Suprapubic skin (tissue), 4 donors: ENCODE data around the gene PRAMEF1. TPM values are rescaled to one million over a fixed set of nuclear protein-coding genes. Genes with fewer than 3 reads are reported as not detected.

ENCODE experiments used
- DNase-seq, 2 donors: peaks; one replicate each; pipeline ENCODE4 v3.0.0-alpha.2; 2019; ENCODE audit warnings: low spot score in 2 of 2
- H3K27ac ChIP-seq: fragments of 200-600 bp; sonication (generic); one replicate; pipeline ENCODE4 v1.5.1; 2019
- H3K27me3 ChIP-seq: fragments of 200-600 bp; sonication (generic); one replicate; pipeline ENCODE4 v1.5.1; 2019
- H3K36me3 ChIP-seq: fragments of 200-600 bp; sonication (generic); one replicate; pipeline ENCODE4 v1.5.1; 2019
- H3K4me1 ChIP-seq: fragments of 200-600 bp; sonication (generic); one replicate; pipeline ENCODE4 v1.5.1; 2019
- H3K4me3 ChIP-seq: fragments of 200-600 bp; sonication (generic); one replicate; pipeline ENCODE4 v1.5.1; 2019; ENCODE audit warnings: mild to moderate bottlenecking
- H3K9me3 ChIP-seq: fragments of 200-600 bp; sonication (generic); one replicate; pipeline ENCODE4 v1.5.1; 2019
- EP300 ChIP-seq: sonication (generic); formaldehyde crosslinking; IDR thresholded peaks from one replicate; pipeline ENCODE4 v1.6.1; 2017; ENCODE audit warnings: antibody characterized with exemption
- POLR2A ChIP-seq, 2 donors: fragments of 450-650 bp; IDR thresholded peaks; one replicate each; pipeline ENCODE4 v1.6.1; 2017; ENCODE audit warnings: antibody characterized with exemption in 2 of 2, mild to moderate bottlenecking in 2 of 2, moderate library complexity in 2 of 2
- POLR2AphosphoS5 ChIP-seq, 3 donors: sonication (generic); formaldehyde crosslinking; IDR thresholded peaks; one replicate each; pipeline ENCODE4 v1.6.1; 2017; ENCODE audit warnings: antibody characterized with exemption in 3 of 3
- WGBS: methylation state at CpG from one replicate; pipeline ENCODE4 v1.1.5; 2018; 5-methylcytosine and 5-hydroxymethylcytosine counted together
- total RNA-seq, 4 donors: library from RNA; depleted of rRNA; stranded (reverse); fragments of >200 nt; gene quantifications; one replicate each; pipeline ENCODE4 v1.1.0, GENCODE V29; 2016
- TF ChIP-seq, protein P1 (sequence below), 2 donors: fragments of 200-600 bp in 1 of 2; fragments of 450-650 bp in 1 of 2; sonication (generic) in 1 of 2; IDR thresholded peaks; one replicate each; pipeline ENCODE4 v1.5.1; 2016 to 2019; ENCODE audit warnings: antibody characterized with exemption in 2 of 2, mild to moderate bottlenecking in 1 of 2, moderate library complexity in 1 of 2

PRAMEF1 gene
- total RNA-seq, 4 donors from 2014 or later: not detected

DNA sequence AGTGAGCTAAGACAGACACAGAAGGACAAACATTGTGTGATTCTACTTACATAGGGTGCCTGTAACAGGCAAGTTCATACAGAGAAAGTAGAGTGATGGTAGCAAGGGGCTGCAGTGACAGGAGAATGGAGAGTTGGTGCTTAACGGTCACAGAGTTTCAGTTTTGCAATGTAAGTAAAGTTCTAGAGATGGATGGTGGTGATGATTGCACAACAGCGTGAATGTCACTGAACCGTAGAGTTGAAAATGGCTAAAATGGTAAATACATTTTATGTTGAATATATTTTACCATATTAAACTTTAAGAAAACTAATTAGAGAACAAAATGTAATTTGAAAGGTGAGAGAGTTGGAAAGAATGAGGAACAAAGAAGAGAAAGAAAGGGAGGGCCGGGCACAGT, 36.5 kb upstream of the PRAMEF1 start:
- H3K4me1 ChIP-seq: no peaks in the 10 kb centered on the region
- no peaks in the 10 kb centered on the region for H3K36me3 ChIP-seq
- TF ChIP-seq POLR2A (IDR thresholded peaks at IDR 0.05) (no peak), POLR2AphosphoS5 (IDR thresholded peaks at IDR 0.05) (no peak)
- TF ChIP-seq, protein P1, sequence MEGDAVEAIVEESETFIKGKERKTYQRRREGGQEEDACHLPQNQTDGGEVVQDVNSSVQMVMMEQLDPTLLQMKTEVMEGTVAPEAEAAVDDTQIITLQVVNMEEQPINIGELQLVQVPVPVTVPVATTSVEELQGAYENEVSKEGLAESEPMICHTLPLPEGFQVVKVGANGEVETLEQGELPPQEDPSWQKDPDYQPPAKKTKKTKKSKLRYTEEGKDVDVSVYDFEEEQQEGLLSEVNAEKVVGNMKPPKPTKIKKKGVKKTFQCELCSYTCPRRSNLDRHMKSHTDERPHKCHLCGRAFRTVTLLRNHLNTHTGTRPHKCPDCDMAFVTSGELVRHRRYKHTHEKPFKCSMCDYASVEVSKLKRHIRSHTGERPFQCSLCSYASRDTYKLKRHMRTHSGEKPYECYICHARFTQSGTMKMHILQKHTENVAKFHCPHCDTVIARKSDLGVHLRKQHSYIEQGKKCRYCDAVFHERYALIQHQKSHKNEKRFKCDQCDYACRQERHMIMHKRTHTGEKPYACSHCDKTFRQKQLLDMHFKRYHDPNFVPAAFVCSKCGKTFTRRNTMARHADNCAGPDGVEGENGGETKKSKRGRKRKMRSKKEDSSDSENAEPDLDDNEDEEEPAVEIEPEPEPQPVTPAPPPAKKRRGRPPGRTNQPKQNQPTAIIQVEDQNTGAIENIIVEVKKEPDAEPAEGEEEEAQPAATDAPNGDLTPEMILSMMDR (IDR thresholded peaks at IDR 0.05): no peak
- peaks cover 19% of the 10 kb centered on the region for H3K27me3 ChIP-seq
- H3K27ac ChIP-seq: no peak overlapping the region
- H3K4me3 ChIP-seq: no peak overlapping the region
- 90% methylated on average over 4 of the region's 4 CpGs for WGBS
- H3K9me3 ChIP-seq: no peaks in the 10 kb centered on the region
- no peak for DNase-seq

- no peaks in the 10 kb centered on the region for H3K36me3 ChIP-seq
- WGBS: 58% methylated on average over 2 of the region's 2 CpGs
- H3K27me3 ChIP-seq: peaks cover 31% of the 10 kb centered on the region
- no peak overlapping the region for H3K4me3 ChIP-seq
- TF ChIP-seq POLR2A (IDR thresholded peaks at IDR 0.05) (no peak), EP300 (no peak), POLR2AphosphoS5 (IDR thresholded peaks at IDR 0.05) (no peak)
- TF ChIP-seq, protein P1 (IDR thresholded peaks at IDR 0.05): no peak
- no peak for DNase-seq
- H3K9me3 ChIP-seq: no peaks in the 10 kb centered on the region
- H3K27ac ChIP-seq: no peak overlapping the region
- H3K4me1 ChIP-seq: no peaks in the 10 kb centered on the region
Measured at GRCh38 chr1:12756273-12756672, 34.9 kb upstream of the PRAMEF1 start.

DNA sequence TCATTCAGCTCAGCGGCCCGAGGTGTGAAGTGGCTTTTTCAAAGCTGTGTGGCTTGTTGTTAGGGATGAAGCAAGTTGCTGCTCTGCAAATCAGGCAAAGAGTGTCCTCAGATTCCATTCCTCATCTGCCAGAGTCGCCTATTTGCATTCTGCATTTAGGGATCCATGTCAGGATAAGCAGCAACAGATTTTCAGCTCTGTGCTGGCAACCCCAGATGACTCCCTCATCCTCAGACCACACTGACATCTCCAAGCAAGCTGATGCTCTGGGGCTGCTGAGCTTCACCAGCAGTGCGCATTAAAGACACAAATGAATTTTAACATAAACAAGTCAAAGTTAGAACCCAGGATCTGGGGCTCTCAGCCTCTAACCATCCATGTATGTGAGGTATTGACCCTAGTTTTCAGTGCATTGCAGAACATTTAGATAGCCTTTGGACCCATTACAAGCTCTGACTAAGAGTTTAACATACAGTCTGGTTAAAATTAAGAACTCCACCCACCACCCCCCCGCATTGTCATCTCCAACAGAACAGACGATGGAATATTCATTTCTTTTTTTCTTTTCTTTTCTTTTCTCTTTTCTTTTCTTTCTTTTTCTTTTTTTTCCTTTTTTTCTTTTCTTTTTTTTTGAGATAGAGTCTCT, 34.3 kb upstream of the PRAMEF1 start:
- Histone ChIP-seq H3K36me3 (no peaks in the 10 kb centered on the region), H3K4me3 (no peak overlapping the region), H3K9me3 (no peaks in the 10 kb centered on the region), H3K4me1 (no peaks in the 10 kb centered on the region), H3K27ac (no peak overlapping the region), H3K27me3 (peaks cover 31% of the 10 kb centered on the region)
- no peak for TF ChIP-seq POLR2AphosphoS5 (IDR thresholded peaks at IDR 0.05)
- no peak for TF ChIP-seq POLR2A (IDR thresholded peaks at IDR 0.05)
- TF ChIP-seq, protein P1 (IDR thresholded peaks at IDR 0.05): no peak
- no peak for TF ChIP-seq EP300
- DNase-seq: no peak
- WGBS: 74% methylated on average over 6 of the region's 6 CpGs

DNA sequence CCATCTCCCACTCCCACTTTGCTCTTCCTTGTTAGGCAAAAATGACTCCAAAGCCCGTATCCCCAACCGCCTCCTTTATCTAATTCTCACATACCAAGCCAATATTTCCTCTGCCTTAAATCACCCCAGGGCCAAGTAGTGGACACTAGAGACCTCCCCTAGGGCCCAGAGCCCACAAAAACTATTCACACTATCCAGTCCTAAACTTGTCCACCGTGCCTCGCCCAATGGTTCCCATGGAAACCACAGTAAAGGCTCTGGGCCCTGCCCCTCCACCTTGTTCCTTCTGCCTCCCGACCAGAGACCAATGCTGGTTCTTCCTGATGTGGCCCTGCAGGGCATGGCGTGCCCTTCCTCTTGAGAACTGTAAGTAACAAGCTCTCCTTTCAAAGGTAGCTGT, 33.4 kb upstream of the PRAMEF1 start:
- H3K27ac ChIP-seq: no peak overlapping the region
- no peaks in the 10 kb centered on the region for H3K4me1 ChIP-seq
- no peak overlapping the region for H3K4me3 ChIP-seq
- no peak for DNase-seq
- no peaks in the 10 kb centered on the region for H3K9me3 ChIP-seq
- 69% methylated on average over 6 of the region's 6 CpGs for WGBS
- TF ChIP-seq POLR2A (IDR thresholded peaks at IDR 0.05): no peak
- no peaks in the 10 kb centered on the region for H3K36me3 ChIP-seq
- peaks cover 31% of the 10 kb centered on the region for H3K27me3 ChIP-seq

DNA sequence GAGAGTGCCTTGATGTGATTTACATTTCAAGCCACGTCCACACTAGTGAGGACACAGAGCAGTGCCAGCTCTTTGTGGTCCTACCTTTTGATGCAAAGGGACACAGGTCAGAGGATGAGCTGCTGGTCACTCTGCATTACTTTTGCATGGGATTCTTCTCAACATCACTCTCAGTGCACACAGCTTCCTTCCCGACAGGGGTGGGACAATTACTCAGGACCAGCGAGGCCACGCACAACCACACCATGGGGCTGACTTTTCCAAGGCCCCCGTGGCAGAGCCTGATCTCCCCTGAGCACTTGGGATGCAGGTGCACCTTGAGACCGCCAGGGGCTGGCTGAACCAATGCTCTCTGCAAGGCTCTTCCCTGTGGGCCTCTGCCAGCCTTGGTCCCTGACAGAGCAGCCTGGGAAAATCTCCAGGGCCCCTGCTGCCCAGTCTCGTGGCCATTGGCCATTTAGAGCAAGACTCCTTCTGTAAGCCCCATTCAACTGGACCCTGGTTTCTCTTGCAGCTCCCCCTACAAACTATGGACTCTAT, 30.9 kb upstream of the PRAMEF1 start:
- no peaks in the 10 kb centered on the region for H3K36me3 ChIP-seq
- no peaks in the 10 kb centered on the region for H3K9me3 ChIP-seq
- DNase-seq: no peak
- H3K4me1 ChIP-seq: no peaks in the 10 kb centered on the region
- peaks cover 31% of the 10 kb centered on the region for H3K27me3 ChIP-seq
- no peak overlapping the region for H3K27ac ChIP-seq
- TF ChIP-seq POLR2A (IDR thresholded peaks at IDR 0.05): no peak
- no peak for TF ChIP-seq EP300
- H3K4me3 ChIP-seq: no peak overlapping the region
- 70% methylated on average over 2 of the region's 7 CpGs for WGBS

DNA sequence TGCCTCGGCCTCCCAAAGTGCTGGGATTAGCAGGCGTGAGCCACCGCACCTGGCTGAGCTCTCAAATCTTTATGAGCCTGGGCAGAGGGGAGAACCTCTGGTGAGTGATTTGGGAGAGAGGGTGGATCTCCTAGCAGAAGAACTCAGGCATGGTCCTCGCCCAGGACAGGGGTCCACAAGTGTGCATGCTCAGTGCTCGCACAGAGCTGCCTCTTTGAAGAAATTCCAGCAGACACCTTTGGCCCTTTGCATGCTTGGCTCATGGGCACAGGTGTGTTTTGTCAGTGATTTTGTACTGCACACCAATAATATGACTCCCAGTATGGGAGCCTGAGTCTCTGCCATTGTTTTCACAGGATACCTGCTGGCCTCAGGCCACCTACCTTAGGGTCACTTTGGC, 29.4 kb upstream of the PRAMEF1 start:
- no peaks in the 10 kb centered on the region for H3K9me3 ChIP-seq
- H3K27ac ChIP-seq: no peak overlapping the region
- WGBS: 83% methylated on average over 5 of the region's 5 CpGs
- no peak for DNase-seq
- H3K27me3 ChIP-seq: peaks cover 24% of the 10 kb centered on the region
- TF ChIP-seq, protein P1 (IDR thresholded peaks at IDR 0.05): no peak
- TF ChIP-seq POLR2A (IDR thresholded peaks at IDR 0.05): no peak
- TF ChIP-seq POLR2AphosphoS5 (IDR thresholded peaks at IDR 0.05): no peak
- no peak for TF ChIP-seq EP300
- H3K4me1 ChIP-seq: no peaks in the 10 kb centered on the region
- H3K36me3 ChIP-seq: no peaks in the 10 kb centered on the region
- H3K4me3 ChIP-seq: no peak overlapping the region
